ENCODE data around the gene FCGR3B.
"Not testable (repeated sequence)": the region's sequence is repeated elsewhere in the genome, so short reads cannot be mapped to it uniquely, and the experiment has no call there.

FCGR3B gene

GRCh38 chr1:161582882-161583281 is 48.1 kb downstream of the FCGR3B start:
- DNase-seq (ENCODE audit: low read depth in 1 of 2, low spot score in 1 of 2); in situ Hi-C loops (cut with HindIII; ENCODE audit: low pct_unique_long_range_greater_than_20kb, low sequenced_read_pairs): not testable (repeated sequence)

- in situ Hi-C loops (cut with HindIII; ENCODE audit: low pct_unique_long_range_greater_than_20kb, low sequenced_read_pairs); DNase-seq (ENCODE audit: low read depth in 1 of 2, low spot score in 1 of 2): not testable (repeated sequence)
These were observed 50.0 kb downstream of the FCGR3B start for GRCh38 chr1:161580879-161581537.

GRCh38 chr1:161579856-161580507 is 51.0 kb downstream of the FCGR3B start:
- in situ Hi-C loops (cut with HindIII; ENCODE audit: low pct_unique_long_range_greater_than_20kb, low sequenced_read_pairs); DNase-seq (ENCODE audit: low read depth in 1 of 2, low spot score in 1 of 2): not testable (repeated sequence)

- in situ Hi-C loops (cut with HindIII; ENCODE audit: low pct_unique_long_range_greater_than_20kb, low sequenced_read_pairs); DNase-seq (ENCODE audit: low read depth in 1 of 2, low spot score in 1 of 2): not testable (repeated sequence)
These were observed 54.3 kb downstream of the FCGR3B start for GRCh38 chr1:161576676-161577075.
